GM23248 (cell line): ENCODE results near the gene SLC23A1. TPM values are rescaled to one million over a fixed set of nuclear protein-coding genes. Genes with fewer than 3 reads are reported as not detected.

Source experiments
- DNase-seq: peaks from one replicate; pipeline ENCODE4 v3.0.0-alpha.2; 2015
- H2AFZ ChIP-seq: fragments of 200-600 bp; sonication (generic); 2 replicates; pipeline ENCODE4 v1.6.1; 2016; ENCODE audit warnings: antibody characterized with exemption
- H3F3A ChIP-seq: fragments of 200-600 bp; sonication (generic); 2 replicates; pipeline ENCODE4 v1.6.1; 2016; ENCODE audit warnings: mild to moderate bottlenecking, antibody characterized with exemption, mixed run types; ENCODE audit not compliant: insufficient read depth
- H3K27ac ChIP-seq: fragments of 200-600 bp; sonication (generic); 2 replicates; pipeline ENCODE4 v1.5.1; 2016; ENCODE audit warnings: mild to moderate bottlenecking
- H3K27me3 ChIP-seq: fragments of 200-600 bp; sonication (generic); replicated peaks from 2 replicates; pipeline ENCODE4 v1.6.1; 2016; ENCODE audit warnings: mild to moderate bottlenecking; ENCODE audit not compliant: insufficient read depth
- H3K36me3 ChIP-seq: fragments of 200-600 bp; sonication (generic); 2 replicates; pipeline ENCODE4 v1.6.1; 2016; ENCODE audit warnings: low read depth, mild to moderate bottlenecking
- H3K4me1 ChIP-seq: fragments of 200-600 bp; sonication (generic); 2 replicates; pipeline ENCODE4 v1.6.1; 2016; ENCODE audit warnings: mild to moderate bottlenecking; ENCODE audit not compliant: insufficient read depth
- H3K4me2 ChIP-seq: fragments of 200-600 bp; sonication (generic); one replicate; pipeline ENCODE4 v1.6.1; 2016; ENCODE audit warnings: mild to moderate bottlenecking; ENCODE audit not compliant: unreplicated experiment
- H3K4me3 ChIP-seq: fragments of 200-600 bp; sonication (generic); 2 replicates; pipeline ENCODE4 v1.5.1; 2016; ENCODE audit warnings: mild to moderate bottlenecking
- H3K79me2 ChIP-seq: fragments of 200-600 bp; sonication (generic); 2 replicates; pipeline ENCODE4 v1.6.1; 2016; ENCODE audit warnings: mild to moderate bottlenecking; ENCODE audit not compliant: insufficient read depth
- H3K9ac ChIP-seq: fragments of 200-600 bp; sonication (generic); 2 replicates; pipeline ENCODE4 v1.6.1; 2016; ENCODE audit warnings: mild to moderate bottlenecking
- H3K9me2 ChIP-seq: fragments of 200-600 bp; sonication (generic); 2 replicates; pipeline ENCODE4 v1.6.1; 2016; ENCODE audit warnings: mixed run types, mild to moderate bottlenecking, moderate library complexity; ENCODE audit not compliant: insufficient read depth
- H3K9me3 ChIP-seq: fragments of 200-600 bp; sonication (generic); one replicate; pipeline ENCODE4 v1.6.1; 2017; ENCODE audit warnings: low read depth
- H4K20me1 ChIP-seq: fragments of 200-600 bp; sonication (generic); 2 replicates; pipeline ENCODE4 v1.6.0; 2016; ENCODE audit not compliant: insufficient read depth
- EZH2 ChIP-seq: fragments of 200-600 bp; sonication (generic); IDR thresholded peaks from 2 replicates; pipeline ENCODE4 v1.6.1; 2018; ENCODE audit warnings: antibody characterized with exemption, mild to moderate bottlenecking; ENCODE audit not compliant: insufficient read depth, poor library complexity, severe bottlenecking
- EZH2phosphoT487 ChIP-seq: fragments of 200-600 bp; sonication (generic); IDR thresholded peaks from 2 replicates; pipeline ENCODE4 v1.6.1; 2018; ENCODE audit warnings: antibody characterized with exemption, moderate library complexity, mild to moderate bottlenecking, low read depth; ENCODE audit not compliant: insufficient read depth
- WGBS, 2 experiments: methylation state at CpG; one replicate each; pipeline ENCODE4 v1.1.6; 2015 to 2017; ENCODE audit warnings: low lambda C conversion rate in 2 of 2, low coverage in 1 of 2; ENCODE audit errors: missing lambda C conversion rate in 2 of 2; 5-methylcytosine and 5-hydroxymethylcytosine counted together
- in situ Hi-C: fragments of 300-500 bp; cut with MboI; formaldehyde crosslinking; loops from 2 replicates; pipeline ENCODE4 v1.15.0; 2020
- polyA plus RNA-seq: library from polyadenylated mRNA; unstranded; fragments of >200 nt; fragmentation: Nextera tagmentation; extraction: Ambion mirVana; gene quantifications from 2 replicates; pipeline ENCODE4 v1.2.1, GENCODE V29; 2016
- total RNA-seq: library from RNA; depleted of rRNA; stranded (reverse); fragments of >200 nt; shearing (Covaris generic); gene quantifications from 2 replicates; pipeline ENCODE4 v1.2.3, GENCODE V29; 2014

The SLC23A1 gene
- total and polyA plus RNA-seq, 2 experiments from 2014 or later: 0.08 TPM; not detected in 1

DNA sequence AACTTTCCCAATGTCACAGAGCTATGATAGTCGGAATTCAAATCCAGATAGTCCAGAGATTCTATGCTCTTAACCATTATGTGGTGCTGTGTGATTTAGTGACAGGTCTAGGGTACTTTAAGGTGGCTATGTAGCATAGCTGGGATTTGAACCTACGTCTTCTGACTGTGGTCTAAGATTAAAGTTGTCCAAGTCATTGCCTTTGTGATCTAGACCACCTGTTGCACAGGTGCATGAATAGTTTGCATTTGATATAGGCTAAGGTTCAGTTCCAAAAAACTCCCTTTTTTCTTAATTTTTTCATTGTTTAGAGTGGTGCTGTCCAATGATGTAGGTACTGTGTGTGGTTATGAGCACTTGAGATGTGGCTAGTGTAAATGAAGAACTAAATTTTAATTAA lies 38.9 kb downstream of the SLC23A1 start:
- Histone ChIP-seq H3K27ac (no peak overlapping the region), H3K79me2 (peaks cover 74% of the 10 kb centered on the region), H2AFZ (no peak overlapping the region), H3K36me3 (no peaks in the 10 kb centered on the region), H3K9ac (no peak overlapping the region), H3K9me2 (no peaks in the 10 kb centered on the region), H3K4me1 (peaks cover 16% of the 10 kb centered on the region; the same call in 1 of the 2 replicates), H3F3A (peaks cover 15% of the 10 kb centered on the region), H4K20me1 (peaks cover 30% of the 10 kb centered on the region), H3K9me3 (no peaks in the 10 kb centered on the region), H3K4me3 (peak overlapping the region; percentile 87), H3K27me3 (no peaks in the 10 kb centered on the region), H3K4me2 (peak overlapping the region; percentile 95)
- TF ChIP-seq EZH2 (no peak), EZH2phosphoT487 (no peak)
- 66 to 68% methylated on average over 2 of the region's 2 CpGs for WGBS, 2 experiments
- in situ Hi-C loops: no loop called here
- no peak for DNase-seq

GRCh38 chr5:139343476-139343875 lies 39.6 kb downstream of the SLC23A1 start:
- H3K79me2 ChIP-seq: peaks cover 67% of the 10 kb centered on the region
- peak overlapping the region; percentile 95 for H3K4me2 ChIP-seq
- H3F3A ChIP-seq: peaks cover 20% of the 10 kb centered on the region
- 77 to 80% methylated on average over 9 of the region's 9 CpGs for WGBS, 2 experiments
- H3K9me3 ChIP-seq: no peaks in the 10 kb centered on the region
- no peaks in the 10 kb centered on the region for H3K9me2 ChIP-seq
- peaks cover 30% of the 10 kb centered on the region for H4K20me1 ChIP-seq
- peak overlapping the region; percentile 96 for H3K27ac ChIP-seq
- H3K36me3 ChIP-seq: no peaks in the 10 kb centered on the region
- in situ Hi-C loops: no loop called here
- H3K27me3 ChIP-seq: no peaks in the 10 kb centered on the region
- peak overlapping the region; percentile 99 for H3K9ac ChIP-seq
- H3K4me3 ChIP-seq: peak overlapping the region; percentile 87
- H2AFZ ChIP-seq: no peak overlapping the region
- peaks cover 16% of the 10 kb centered on the region; the same call in 1 of the 2 replicates for H3K4me1 ChIP-seq
- TF ChIP-seq EZH2 (no peak), EZH2phosphoT487 (no peak)
- no peak for DNase-seq

DNA sequence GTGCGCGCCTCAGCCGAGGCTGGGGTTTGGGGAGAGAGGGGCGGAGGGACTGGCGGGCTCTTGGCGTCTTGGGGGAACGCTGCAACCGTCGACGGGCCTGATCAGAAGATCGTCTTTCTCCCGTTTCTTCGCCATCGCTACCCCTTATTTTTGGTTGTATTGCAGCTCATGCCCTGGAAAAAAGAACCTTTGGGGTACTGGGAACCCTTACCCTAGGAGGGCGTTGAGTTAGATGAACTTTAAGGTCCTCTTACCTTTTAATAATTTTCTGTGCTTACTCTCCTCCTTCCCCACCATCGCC lies 40.7 kb downstream of the SLC23A1 start:
- H4K20me1 ChIP-seq: peaks cover 27% of the 10 kb centered on the region
- peak overlapping the region; percentile 75; the same call in 1 of the 2 replicates for H2AFZ ChIP-seq
- no peak for DNase-seq
- H3K79me2 ChIP-seq: peaks cover 56% of the 10 kb centered on the region
- H3F3A ChIP-seq: peaks cover 23% of the 10 kb centered on the region
- H3K4me1 ChIP-seq: peaks cover 16% of the 10 kb centered on the region; the same call in 1 of the 2 replicates
- whole genome bisulfite sequencing, 2 experiments: 1% methylated on average over 15 to 16 of the region's 16 CpGs
- H3K27me3 ChIP-seq: no peaks in the 10 kb centered on the region
- H3K27ac ChIP-seq: peak overlapping the region; percentile 96
- H3K4me2 ChIP-seq: peak overlapping the region; percentile 95
- no peaks in the 10 kb centered on the region for H3K9me2 ChIP-seq
- in situ Hi-C loops: no loop called here
- TF ChIP-seq EZH2: no peak
- no peak for TF ChIP-seq EZH2phosphoT487
- peak overlapping the region; percentile 87 for H3K4me3 ChIP-seq
- no peaks in the 10 kb centered on the region for H3K9me3 ChIP-seq
- no peaks in the 10 kb centered on the region for H3K36me3 ChIP-seq
- H3K9ac ChIP-seq: peak overlapping the region; percentile 99

DNA sequence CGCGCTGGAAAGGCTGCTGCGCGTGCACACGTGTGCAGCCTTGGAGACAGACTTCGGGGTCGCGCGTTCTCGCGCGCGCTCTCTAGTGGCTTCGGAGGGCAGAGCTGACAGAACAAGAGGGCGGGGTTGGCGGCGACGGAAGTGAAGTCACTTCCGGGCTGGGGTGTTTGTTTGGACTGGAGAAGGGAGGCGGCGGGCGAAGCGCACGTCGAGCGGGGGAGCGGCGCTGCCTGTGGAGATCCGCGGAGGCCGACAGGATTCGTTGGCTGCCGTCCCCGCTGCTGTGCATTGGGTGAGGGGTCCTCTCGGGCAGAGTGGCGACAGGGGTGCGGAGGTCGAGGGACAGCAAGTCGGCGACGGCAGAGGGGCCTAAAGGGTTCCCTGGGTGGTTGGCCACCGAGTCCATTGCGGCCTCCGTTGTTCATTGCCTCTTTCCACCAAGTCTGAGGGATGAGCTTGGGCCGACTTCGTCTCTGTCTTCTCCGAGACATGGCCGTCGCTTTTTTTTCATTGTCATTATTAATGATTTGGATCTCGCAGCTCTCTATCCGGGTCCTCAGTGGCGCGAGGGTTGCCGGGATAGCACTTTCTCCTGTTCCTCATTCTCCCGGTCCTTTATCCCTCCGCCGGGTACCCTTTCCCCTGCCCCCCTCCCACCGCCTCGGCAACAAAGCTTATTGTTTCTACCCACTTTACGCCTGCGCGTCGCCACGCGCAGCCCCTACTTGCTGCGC lies 41.2 kb downstream of the SLC23A1 start, which contains the start of gene PAIP2:
Gene PAIP2 (plus strand): TSS at position 166 of the 734 bp plus-strand sequence. CDS start 21,931 bp downstream, outside the sequence.
- Histone ChIP-seq H3K4me2 (peak within 1 kb of the TSS; percentile 95), H3F3A (peaks cover 23% of the 10 kb centered on the region), H3K9me2 (no peaks in the 10 kb centered on the region), H3K27ac (peak within 1 kb of the TSS; percentile 96), H3K79me2 (peaks cover 51% of the 10 kb centered on the region), H3K9me3 (no peaks in the 10 kb centered on the region), H3K36me3 (no peaks in the 10 kb centered on the region), H3K4me3 (peak within 1 kb of the TSS; percentile 87), H2AFZ (peak within 1 kb of the TSS; percentile 92), H3K27me3 (no peaks in the 10 kb centered on the region), H3K9ac (peak within 1 kb of the TSS; percentile 99), H3K4me1 (peaks cover 16% of the 10 kb centered on the region; the same call in 1 of the 2 replicates), H4K20me1 (peaks cover 27% of the 10 kb centered on the region)
- TF ChIP-seq EZH2 (no peak), EZH2phosphoT487 (no peak)
- 1% methylated on average over 61 to 63 of the region's 66 CpGs for WGBS, 2 experiments
- in situ Hi-C loops: no loop called here
- DNase-seq: peak; percentile 99
